Neutrophil (primary cell): ENCODE measurements around the gene FRRS1L.

Experiments used
- H3K27ac ChIP-seq: fragments of 200-600 bp; sonication (generic); 2 replicates; pipeline ENCODE4 v1.5.1; 2016; ENCODE audit warnings: mild to moderate bottlenecking, moderate library complexity
- H3K27me3 ChIP-seq: fragments of 200-600 bp; sonication (generic); 2 replicates; pipeline ENCODE4 v1.6.0; 2016; ENCODE audit warnings: mild to moderate bottlenecking
- H3K36me3 ChIP-seq: fragments of 200-600 bp; sonication (generic); 2 replicates; pipeline ENCODE4 v1.5.1; 2017
- H3K4me1 ChIP-seq, 2 experiments: fragments of 200-600 bp in 1 of 2; sonication (generic) in 1 of 2; 1 replicate in 1 of 2; 2 replicates in 1 of 2; pipeline versions ENCODE4 v1.5.1 to v1.6.1; 2013 to 2016; ENCODE audit warnings: low read depth in 1 of 2, low read length in 1 of 2, mild to moderate bottlenecking in 1 of 2, moderate library complexity in 1 of 2; ENCODE audit not compliant: control insufficient read depth in 1 of 2, insufficient read depth in 1 of 2
- H3K4me3 ChIP-seq, 2 experiments: fragments of 200-600 bp in 1 of 2; sonication (generic) in 1 of 2; 1 replicate in 1 of 2; 2 replicates in 1 of 2; pipeline ENCODE4 v1.5.1; 2013 to 2016; ENCODE audit warnings: low read depth in 1 of 2, low read length in 1 of 2, mild to moderate bottlenecking in 1 of 2, moderate library complexity in 1 of 2
- H3K9me3 ChIP-seq: fragments of 200-600 bp; sonication (generic); 2 replicates; pipeline ENCODE4 v1.5.1; 2016
- TF ChIP-seq, protein P1 (sequence below): fragments of 200-600 bp; sonication (generic); IDR thresholded peaks from 2 replicates; pipeline ENCODE4 v1.5.1; 2016; ENCODE audit warnings: antibody characterized with exemption

Gene FRRS1L

DNA sequence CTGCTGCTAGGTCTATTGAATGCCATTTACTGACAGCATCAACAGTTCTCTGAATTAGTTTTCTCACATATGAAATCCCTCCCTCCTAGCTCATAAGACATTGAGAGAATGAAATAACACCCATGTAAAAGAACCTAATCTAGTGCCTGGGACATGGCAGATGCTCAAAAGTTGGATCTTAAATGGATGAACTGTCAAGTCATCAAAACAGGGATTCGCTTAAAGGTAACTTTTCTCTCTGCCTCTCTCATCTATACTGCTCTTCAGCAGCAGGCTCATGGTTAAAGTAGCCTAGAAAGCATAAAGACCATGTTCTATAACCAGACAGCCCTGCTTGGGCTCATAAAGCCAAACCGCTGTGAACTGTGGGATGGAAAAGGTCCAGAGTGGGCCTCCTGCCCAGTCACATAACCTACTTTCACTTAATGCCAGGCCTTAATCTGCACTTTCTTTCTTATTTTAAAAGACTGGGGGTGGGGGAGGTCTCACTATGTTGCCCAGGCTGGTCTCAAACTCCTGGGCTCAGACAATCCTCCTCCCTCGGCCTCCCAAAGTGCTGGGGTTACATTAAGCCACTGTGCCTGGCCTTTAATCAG, 51.0 kb downstream of the FRRS1L start:
- H3K9me3 ChIP-seq, result no peaks in the 10 kb centered on the region
- H3K36me3 ChIP-seq, result no peaks in the 10 kb centered on the region
- H3K4me3 ChIP-seq, result no peak overlapping the region
- no peaks in the 10 kb centered on the region for H3K27me3 ChIP-seq
- no peak overlapping the region for H3K27ac ChIP-seq
- H3K4me1 ChIP-seq, result peaks cover 16 to 19% of the 10 kb centered on the region in 2 experiments
- TF ChIP-seq, protein P1, sequence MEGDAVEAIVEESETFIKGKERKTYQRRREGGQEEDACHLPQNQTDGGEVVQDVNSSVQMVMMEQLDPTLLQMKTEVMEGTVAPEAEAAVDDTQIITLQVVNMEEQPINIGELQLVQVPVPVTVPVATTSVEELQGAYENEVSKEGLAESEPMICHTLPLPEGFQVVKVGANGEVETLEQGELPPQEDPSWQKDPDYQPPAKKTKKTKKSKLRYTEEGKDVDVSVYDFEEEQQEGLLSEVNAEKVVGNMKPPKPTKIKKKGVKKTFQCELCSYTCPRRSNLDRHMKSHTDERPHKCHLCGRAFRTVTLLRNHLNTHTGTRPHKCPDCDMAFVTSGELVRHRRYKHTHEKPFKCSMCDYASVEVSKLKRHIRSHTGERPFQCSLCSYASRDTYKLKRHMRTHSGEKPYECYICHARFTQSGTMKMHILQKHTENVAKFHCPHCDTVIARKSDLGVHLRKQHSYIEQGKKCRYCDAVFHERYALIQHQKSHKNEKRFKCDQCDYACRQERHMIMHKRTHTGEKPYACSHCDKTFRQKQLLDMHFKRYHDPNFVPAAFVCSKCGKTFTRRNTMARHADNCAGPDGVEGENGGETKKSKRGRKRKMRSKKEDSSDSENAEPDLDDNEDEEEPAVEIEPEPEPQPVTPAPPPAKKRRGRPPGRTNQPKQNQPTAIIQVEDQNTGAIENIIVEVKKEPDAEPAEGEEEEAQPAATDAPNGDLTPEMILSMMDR, result no peak

DNA sequence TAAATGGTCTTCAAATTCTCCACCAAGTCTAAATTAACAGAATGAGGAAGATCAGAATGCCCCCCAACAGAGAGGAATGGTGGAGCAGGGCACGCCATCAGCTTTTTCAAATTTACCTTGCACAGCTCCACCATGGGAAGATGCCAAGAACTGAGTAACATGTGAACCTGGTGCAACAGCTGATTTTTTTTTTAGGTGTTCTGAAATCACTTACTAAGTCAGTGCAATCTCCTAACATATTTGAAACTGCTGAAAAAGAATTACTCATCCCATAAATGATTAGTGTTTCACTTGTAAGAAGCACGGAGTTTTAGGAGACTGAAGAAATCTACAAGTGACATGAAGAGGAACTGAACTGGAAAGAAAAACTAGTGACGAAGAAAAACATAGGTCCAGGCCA, 52.4 kb downstream of the FRRS1L start:
- H3K27me3 ChIP-seq, result no peaks in the 10 kb centered on the region
- no peaks in the 10 kb centered on the region for H3K36me3 ChIP-seq
- peaks cover 11 to 12% of the 10 kb centered on the region in 2 experiments for H3K4me1 ChIP-seq
- no peaks in the 10 kb centered on the region for H3K9me3 ChIP-seq
- TF ChIP-seq, protein P1, result no peak
- H3K4me3 ChIP-seq, result no peak overlapping the region
- H3K27ac ChIP-seq, result no peak overlapping the region

DNA sequence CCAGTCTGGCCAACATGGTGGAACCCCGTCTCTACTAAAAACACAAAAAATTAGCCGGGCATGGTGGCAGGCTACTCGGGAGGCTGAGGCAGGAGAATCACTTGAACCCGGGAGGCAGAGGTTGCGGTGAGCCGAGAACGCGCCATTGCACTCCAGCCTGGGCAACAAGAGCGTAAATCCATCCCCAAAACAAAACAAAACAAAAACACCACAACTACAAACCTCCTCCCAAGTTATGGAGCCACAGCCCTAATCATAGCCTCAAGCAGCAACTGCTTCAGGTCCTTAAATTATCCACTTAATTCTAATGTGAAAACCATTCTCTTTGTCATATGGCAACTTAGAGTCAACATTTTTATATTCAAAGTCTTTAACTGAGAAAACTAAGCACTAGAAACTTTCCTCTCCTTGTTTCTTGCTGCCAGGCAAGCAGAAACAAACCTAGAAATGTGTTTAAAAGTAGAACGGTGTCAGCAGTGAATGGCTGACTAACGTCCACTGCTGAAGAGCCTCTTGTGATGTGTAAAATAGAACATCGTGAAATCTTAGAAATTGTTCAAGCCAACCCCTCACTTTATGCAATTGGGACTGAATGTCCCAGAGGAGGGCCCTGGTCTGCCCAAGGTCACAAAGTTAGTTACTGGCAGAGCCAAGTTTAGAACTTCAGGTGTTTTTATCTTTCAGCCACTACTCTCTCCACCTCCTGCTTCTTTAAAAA, 53.0 kb downstream of the FRRS1L start:
- H3K36me3 ChIP-seq, result no peaks in the 10 kb centered on the region
- no peak overlapping the region for H3K27ac ChIP-seq
- no peaks in the 10 kb centered on the region for H3K9me3 ChIP-seq
- no peak overlapping the region for H3K4me3 ChIP-seq
- no peaks in the 10 kb centered on the region for H3K27me3 ChIP-seq
- H3K4me1 ChIP-seq, result peaks cover 10% of the 10 kb centered on the region in 2 experiments
- TF ChIP-seq, protein P1, result no peak

DNA sequence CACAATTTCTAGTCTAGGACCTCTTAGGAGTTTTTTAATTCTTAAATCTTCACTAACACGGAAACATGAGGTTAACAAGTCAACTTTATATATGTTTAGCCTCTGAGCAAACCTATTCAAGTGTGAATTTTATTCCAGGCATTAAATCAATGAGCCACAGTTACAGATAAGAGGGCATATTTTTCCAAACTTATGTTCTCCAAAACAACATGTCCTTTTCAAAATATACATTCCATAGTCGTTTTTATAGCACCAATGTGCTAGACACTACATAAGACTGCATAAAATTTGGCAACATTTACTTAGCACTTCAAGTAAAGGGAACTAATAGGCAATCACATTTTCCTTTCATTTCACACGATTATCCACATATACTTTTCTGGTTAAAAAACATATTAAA, 53.8 kb downstream of the FRRS1L start:
- Histone ChIP-seq H3K36me3 (no peaks in the 10 kb centered on the region), H3K27me3 (no peaks in the 10 kb centered on the region), H3K4me1 (peaks cover 2% of the 10 kb centered on the region in 2 experiments), H3K9me3 (no peaks in the 10 kb centered on the region), H3K27ac (no peak overlapping the region), H3K4me3 (no peak overlapping the region)
- TF ChIP-seq, protein P1, result no peak

GRCh38 chr9:109110329-109111021, 56.6 kb downstream of the FRRS1L start:
- no peaks in the 10 kb centered on the region for H3K36me3 ChIP-seq
- TF ChIP-seq, protein P1, result no peak
- H3K27ac ChIP-seq, result no peak overlapping the region
- no peaks in the 10 kb centered on the region for H3K9me3 ChIP-seq
- no peak overlapping the region for H3K4me3 ChIP-seq
- H3K27me3 ChIP-seq, result no peaks in the 10 kb centered on the region
- H3K4me1 ChIP-seq, result no peaks in the 10 kb centered on the region
